Keratinocyte (primary cell): ENCODE measurements around the gene ADCY5.

ENCODE experiments used
- EZH2 ChIP-seq: IDR thresholded peaks from one replicate; pipeline ENCODE4 v1.6.1; 2012; ENCODE audit warnings: inconsistent platforms, mild to moderate bottlenecking, low read length, moderate library complexity
- TF ChIP-seq, protein P1 (sequence below), 3 experiments: IDR thresholded peaks in 1 of 3; conservative IDR thresholded peaks in 1 of 3; optimal IDR thresholded peaks in 1 of 3; 2 replicates in 2 of 3; 3 replicates in 1 of 3; pipeline versions ENCODE3 to v1.5.1; 2011; ENCODE audit warnings: low read length in 3 of 3, mild to moderate bottlenecking in 3 of 3, moderate library complexity in 2 of 3, control low read depth in 1 of 3, inconsistent platforms in 1 of 3; ENCODE audit not compliant: insufficient read depth in 2 of 3; ENCODE audit errors: extremely low read depth in 1 of 3

DNA sequence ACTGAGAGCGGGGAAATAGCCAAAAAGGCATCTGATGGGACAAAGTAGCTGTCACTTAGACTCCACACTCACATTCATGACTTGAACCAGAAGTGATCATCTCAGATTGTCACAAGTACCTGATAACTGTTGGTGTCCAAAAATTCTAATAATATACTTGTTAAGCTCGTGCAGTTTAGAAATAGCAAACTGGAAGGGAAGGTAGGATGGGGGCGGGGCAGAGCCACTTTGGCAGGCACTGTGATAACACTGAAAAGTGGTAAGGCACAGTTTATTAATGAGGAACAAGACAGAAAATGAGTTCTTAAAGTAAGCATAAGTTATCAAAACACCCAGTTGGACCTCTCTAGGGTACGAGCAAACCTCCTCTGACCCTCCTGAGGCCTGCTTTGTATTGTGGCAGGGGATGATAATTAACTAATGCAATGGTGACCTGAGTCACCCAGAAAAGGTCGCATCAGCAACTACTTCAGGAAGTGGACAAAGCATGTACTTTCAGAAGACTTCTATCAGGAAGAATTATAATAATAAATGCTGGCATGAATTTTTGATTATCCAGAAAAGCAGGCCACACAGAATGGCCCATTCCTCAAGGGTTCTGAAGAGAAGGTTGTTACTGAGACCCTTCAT, 54.4 kb downstream of the ADCY5 start:
- TF ChIP-seq, protein P1, sequence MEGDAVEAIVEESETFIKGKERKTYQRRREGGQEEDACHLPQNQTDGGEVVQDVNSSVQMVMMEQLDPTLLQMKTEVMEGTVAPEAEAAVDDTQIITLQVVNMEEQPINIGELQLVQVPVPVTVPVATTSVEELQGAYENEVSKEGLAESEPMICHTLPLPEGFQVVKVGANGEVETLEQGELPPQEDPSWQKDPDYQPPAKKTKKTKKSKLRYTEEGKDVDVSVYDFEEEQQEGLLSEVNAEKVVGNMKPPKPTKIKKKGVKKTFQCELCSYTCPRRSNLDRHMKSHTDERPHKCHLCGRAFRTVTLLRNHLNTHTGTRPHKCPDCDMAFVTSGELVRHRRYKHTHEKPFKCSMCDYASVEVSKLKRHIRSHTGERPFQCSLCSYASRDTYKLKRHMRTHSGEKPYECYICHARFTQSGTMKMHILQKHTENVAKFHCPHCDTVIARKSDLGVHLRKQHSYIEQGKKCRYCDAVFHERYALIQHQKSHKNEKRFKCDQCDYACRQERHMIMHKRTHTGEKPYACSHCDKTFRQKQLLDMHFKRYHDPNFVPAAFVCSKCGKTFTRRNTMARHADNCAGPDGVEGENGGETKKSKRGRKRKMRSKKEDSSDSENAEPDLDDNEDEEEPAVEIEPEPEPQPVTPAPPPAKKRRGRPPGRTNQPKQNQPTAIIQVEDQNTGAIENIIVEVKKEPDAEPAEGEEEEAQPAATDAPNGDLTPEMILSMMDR (optimal IDR thresholded peaks at IDR 0.05 in 1 of 3, IDR thresholded peaks at IDR 0.05 in 1 of 3, conservative IDR thresholded peaks at IDR 0.05 in 1 of 3; ENCODE audit: extremely low read depth in 1 of 3, insufficient read depth in 2 of 3, low read length in 3 of 3) = no peak
- TF ChIP-seq EZH2 = no peak
